ENCODE data around the gene CWF19L1. TPM values are rescaled to one million over a fixed set of nuclear protein-coding genes. Genes with fewer than 3 reads are reported as not detected.

CWF19L1 gene
- total RNA-seq, 3 donors from 2014 or later, result 22.6 to 31.2 (median 25.2) TPM

DNA sequence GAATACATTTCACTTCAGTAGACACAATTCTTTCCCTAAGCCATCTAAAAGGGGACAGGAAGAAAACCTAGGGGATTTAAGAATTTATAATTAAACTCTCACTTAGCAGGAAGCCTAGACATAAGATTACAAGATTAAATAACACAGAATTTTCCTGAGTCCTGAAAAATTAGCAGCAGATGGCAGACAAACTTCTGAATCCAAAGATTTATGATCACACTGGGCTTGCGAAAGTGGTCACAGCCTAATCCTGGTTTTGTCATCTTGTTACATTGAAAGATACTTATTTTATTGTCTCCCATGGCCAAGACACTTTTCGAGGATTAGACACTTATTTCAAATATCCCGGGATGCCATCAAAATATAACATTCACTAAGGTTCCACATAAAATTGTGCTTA, 84.5 kb downstream of the CWF19L1 start:
- Histone ChIP-seq H3K9me3 (no peaks in the 10 kb centered on the region), H3K27ac (no peak overlapping the region), H3K36me3 (no peaks in the 10 kb centered on the region), H3K27me3 (no peaks in the 10 kb centered on the region), H3K4me3 (no peak overlapping the region), H3K4me1 (peaks cover 0 to 20% of the 10 kb centered on the region in 2 donors)
- intact Hi-C loops (cut with DNase I; ENCODE audit: low total_unique reads), result no loop called here
- TF ChIP-seq CTCF (IDR thresholded peaks at IDR 0.05), result no peak
- no peak for TF ChIP-seq POLR2A (IDR thresholded peaks at IDR 0.05)
- no peak for TF ChIP-seq POLR2AphosphoS5 (IDR thresholded peaks at IDR 0.05)
- no peak for DNase-seq (ENCODE audit: low spot score in 2 of 2)

Other genes starting within 250 kb of the CWF19L1 start
- gene CPN1, start 185.8 kb downstream of the CWF19L1 start, total RNA-seq, result not detected
- gene ERLIN1, start 81.6 kb downstream of the CWF19L1 start, total RNA-seq, result 10 to 100 TPM; 22.4 to 30.2 (median 23.3) TPM
- gene CHUK, start 38.0 kb downstream of the CWF19L1 start, total RNA-seq, result 10 to 100 TPM; 19.7 to 26.6 (median 23.7) TPM
- gene BLOC1S2, start 19.0 kb upstream of the CWF19L1 start, total RNA-seq, result 10 to 100 TPM; 25.9 to 28.0 (median 26.5) TPM
- 1 to 10 TPM in 1 of 3 donors, under 1 TPM in 1, not detected in 1; 0.32 to 1.5 TPM for gene PKD2L1, start 62.6 kb upstream of the CWF19L1 start, total RNA-seq
- 100 to 1,000 TPM in 2 of 3 donors, 10 to 100 TPM in 1; 72.8 to 461 (median 112) TPM for gene SCD, start 79.6 kb upstream of the CWF19L1 start, total RNA-seq
- not detected for gene WNT8B, start 195.4 kb upstream of the CWF19L1 start, total RNA-seq